ENCODE data around the gene HS2ST1. TPM values are rescaled to one million over a fixed set of nuclear protein-coding genes. Genes with fewer than 3 reads are reported as not detected.
A peak's percentile ranks its signal among the peaks of the same experiment; 100 is the strongest.

HS2ST1 gene
- total and polyA plus RNA-seq, 2 donors (not counting 1 experiment from before 2014, with no cell fraction given), result 19.2 to 22.5 TPM

DNA sequence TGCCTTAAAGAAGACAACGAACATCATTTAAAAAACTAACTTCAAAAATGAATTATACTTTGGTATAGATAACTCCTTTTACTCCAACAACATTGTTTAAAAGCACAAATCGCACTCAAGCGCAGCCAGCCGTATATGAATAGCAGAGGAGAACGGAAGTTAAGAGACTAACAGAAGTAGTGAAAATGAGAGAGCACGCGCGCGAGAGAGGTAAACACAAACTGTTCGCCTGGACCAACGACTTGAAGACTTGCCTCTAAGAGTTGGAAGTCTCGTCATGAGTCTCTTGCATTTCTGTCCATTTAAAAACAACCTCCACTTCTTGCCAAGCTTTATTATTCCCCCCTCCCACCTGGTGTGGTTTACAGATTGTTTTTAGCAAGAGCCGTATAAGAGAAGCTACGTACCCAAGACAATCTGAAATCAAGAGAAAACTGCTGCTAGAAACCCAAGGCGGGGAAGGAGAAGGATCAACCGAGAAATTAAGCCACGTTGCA is 988 bp upstream of the HS2ST1 start:
- Histone ChIP-seq H3K27me3 (ENCODE audit: control insufficient read depth, insufficient read depth, low read length) (no peaks in the 10 kb centered on the region), H3K27ac (ENCODE audit: insufficient read depth, low read length) (peak overlapping the region; percentile 96), H3K4me1 (ENCODE audit: control insufficient read depth, extremely low read depth, insufficient read depth, low read length) (peaks cover 5% of the 10 kb centered on the region), H3K9ac (ENCODE audit: insufficient read depth, low read length) (peak overlapping the region; percentile 93), H2AFZ (ENCODE audit: low read length) (peak overlapping the region; percentile 96), H3K79me2 (ENCODE audit: control insufficient read depth, insufficient read depth, low read length) (peaks cover 80% of the 10 kb centered on the region), H3K4me2 (ENCODE audit: extremely low read depth, insufficient read depth, low read length) (peak overlapping the region; percentile 94), H3K36me3 (ENCODE audit: control insufficient read depth, insufficient read depth, low read length) (no peaks in the 10 kb centered on the region), H3K4me3 (replicated peaks in 1 of 4; ENCODE audit: control extremely low read depth in 1 of 4, insufficient read depth in 1 of 4, low read depth in 3 of 4, low read length in 4 of 4) (peak overlapping the region; percentile 78 to 94 (median 88)), H4K20me1 (ENCODE audit: control insufficient read depth, extremely low read depth, insufficient read depth, low read length) (peaks cover 1% of the 10 kb centered on the region), H3K9me3 (ENCODE audit: control insufficient read depth, insufficient read depth, low read depth, low read length) (no peaks in the 10 kb centered on the region)
- no peak for DNase-seq (ENCODE audit: low read depth in 2 of 2)
- TF ChIP-seq CTCF (conservative IDR thresholded peaks at IDR 0.05 in 1 of 2, IDR thresholded peaks at IDR 0.05 in 1 of 2; ENCODE audit: low read depth in 1 of 2, low read length in 2 of 2) (no peak), EZH2 (IDR thresholded peaks at IDR 0.05; ENCODE audit: low read length, missing control alignments) (no peak)

DNA sequence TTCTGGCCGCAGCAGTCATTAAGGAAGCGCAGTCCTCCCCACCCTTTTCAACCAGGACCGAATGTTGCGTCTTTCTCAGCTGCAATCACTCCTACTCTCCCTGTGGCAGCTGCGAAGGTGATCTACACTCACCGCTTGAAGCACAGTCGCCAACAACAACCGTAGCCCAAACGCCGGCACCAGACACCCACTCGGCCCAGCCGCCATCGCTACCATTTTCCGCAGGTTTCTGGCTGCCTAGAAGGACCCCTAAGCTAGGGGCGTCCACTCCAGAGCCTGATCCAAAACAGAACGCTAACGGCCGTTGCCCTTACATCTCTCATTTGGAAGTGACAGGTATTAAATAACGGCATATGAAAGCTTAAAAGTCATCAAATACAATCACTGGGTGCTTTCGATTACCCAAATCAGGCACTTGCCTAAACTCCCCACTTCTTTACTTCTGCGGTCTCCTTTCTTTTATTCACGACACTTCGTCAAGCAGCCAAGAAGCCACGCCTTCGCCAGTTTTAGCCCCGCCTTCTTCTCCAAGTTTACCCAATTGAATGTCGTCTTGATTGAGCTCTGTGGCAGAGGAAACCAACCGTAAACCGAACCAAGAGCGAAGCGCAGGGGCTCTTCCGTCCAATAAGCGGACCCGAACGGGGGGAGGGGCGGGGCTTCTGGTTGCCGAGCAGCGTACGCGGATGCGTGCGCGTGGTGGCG is 387 bp upstream of the HS2ST1 start, which contains the start of gene SELENOF:
Gene SELENOF, minus strand, starts transcription at position 231 of the 705 bp plus-strand sequence. Its CDS starts 15 bp downstream, at position 216.
- peak within 1 kb of the TSS; percentile 94 for H3K4me2 ChIP-seq (ENCODE audit: extremely low read depth, insufficient read depth, low read length)
- TF ChIP-seq EZH2 (IDR thresholded peaks at IDR 0.05; ENCODE audit: low read length, missing control alignments), result no peak
- no peak for TF ChIP-seq CTCF (conservative IDR thresholded peaks at IDR 0.05 in 1 of 2, IDR thresholded peaks at IDR 0.05 in 1 of 2; ENCODE audit: low read depth in 1 of 2, low read length in 2 of 2)
- H3K4me3 ChIP-seq (replicated peaks in 1 of 4; ENCODE audit: control extremely low read depth in 1 of 4, insufficient read depth in 1 of 4, low read depth in 3 of 4, low read length in 4 of 4), result peak within 1 kb of the TSS; percentile 85 to 98 (median 93)
- H3K36me3 ChIP-seq (ENCODE audit: control insufficient read depth, insufficient read depth, low read length), result no peaks in the 10 kb centered on the region
- H2AFZ ChIP-seq (ENCODE audit: low read length), result peak within 1 kb of the TSS; percentile 96
- peaks cover 5% of the 10 kb centered on the region for H3K4me1 ChIP-seq (ENCODE audit: control insufficient read depth, extremely low read depth, insufficient read depth, low read length)
- DNase-seq (ENCODE audit: low read depth in 2 of 2), result peak; percentile 100
- peaks cover 76% of the 10 kb centered on the region for H3K79me2 ChIP-seq (ENCODE audit: control insufficient read depth, insufficient read depth, low read length)
- H3K27me3 ChIP-seq (ENCODE audit: control insufficient read depth, insufficient read depth, low read length), result no peaks in the 10 kb centered on the region
- peaks cover 1% of the 10 kb centered on the region for H4K20me1 ChIP-seq (ENCODE audit: control insufficient read depth, extremely low read depth, insufficient read depth, low read length)
- no peaks in the 10 kb centered on the region for H3K9me3 ChIP-seq (ENCODE audit: control insufficient read depth, insufficient read depth, low read depth, low read length)
- H3K9ac ChIP-seq (ENCODE audit: insufficient read depth, low read length), result peak within 1 kb of the TSS; percentile 93
- H3K27ac ChIP-seq (ENCODE audit: insufficient read depth, low read length), result peak within 1 kb of the TSS; percentile 96

DNA sequence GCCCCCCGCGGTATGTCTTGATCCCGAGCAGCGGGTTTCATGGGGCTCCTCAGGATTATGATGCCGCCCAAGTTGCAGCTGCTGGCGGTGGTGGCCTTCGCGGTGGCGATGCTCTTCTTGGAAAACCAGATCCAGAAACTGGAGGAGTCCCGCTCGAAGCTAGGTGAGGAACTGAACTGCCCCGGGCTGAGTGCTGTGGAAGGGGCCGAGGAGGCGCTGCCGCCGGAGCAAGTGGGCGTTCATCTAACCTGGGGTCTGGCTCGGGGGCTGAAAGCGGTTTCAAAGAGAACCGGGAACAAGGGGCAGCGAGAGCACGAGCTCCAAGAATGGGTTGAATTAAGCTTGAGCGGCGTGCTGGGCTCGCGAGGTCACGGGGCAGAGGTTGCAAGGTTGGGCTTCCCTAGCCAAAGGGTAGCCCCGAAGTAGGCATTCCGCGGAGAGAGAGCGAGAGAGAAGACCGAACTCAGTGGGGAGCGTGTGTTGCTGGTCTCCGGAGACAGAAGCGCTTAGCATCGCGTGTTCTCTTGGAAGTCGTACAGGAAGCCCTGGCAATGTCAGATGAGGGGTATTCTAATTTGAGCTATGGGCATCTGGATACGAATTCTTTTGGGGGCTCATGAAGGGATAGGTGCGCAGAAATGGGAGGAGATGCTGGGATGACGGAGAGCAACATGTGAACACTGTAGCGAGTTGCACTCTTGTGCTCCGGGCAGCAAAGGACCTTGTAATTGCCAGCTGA is 732 bp downstream of the HS2ST1 start:
- peaks cover 66% of the 10 kb centered on the region for H3K79me2 ChIP-seq (ENCODE audit: control insufficient read depth, insufficient read depth, low read length)
- peak; percentile 66 to 69 for DNase-seq (ENCODE audit: low read depth in 2 of 2)

More for the DNA sequence above, 732 bp downstream of the HS2ST1 start:
- H3K9me3 ChIP-seq (ENCODE audit: control insufficient read depth, insufficient read depth, low read depth, low read length), result no peaks in the 10 kb centered on the region
- peak overlapping the region; percentile 85 to 98 (median 93) for H3K4me3 ChIP-seq (replicated peaks in 1 of 4; ENCODE audit: control extremely low read depth in 1 of 4, insufficient read depth in 1 of 4, low read depth in 3 of 4, low read length in 4 of 4)
- H3K9ac ChIP-seq (ENCODE audit: insufficient read depth, low read length), result peak overlapping the region; percentile 70
- peak overlapping the region; percentile 79 for H3K27ac ChIP-seq (ENCODE audit: insufficient read depth, low read length)
- H3K4me1 ChIP-seq (ENCODE audit: control insufficient read depth, extremely low read depth, insufficient read depth, low read length), result peaks cover 5% of the 10 kb centered on the region
- no peaks in the 10 kb centered on the region for H3K36me3 ChIP-seq (ENCODE audit: control insufficient read depth, insufficient read depth, low read length)
- no peak for TF ChIP-seq EZH2 (IDR thresholded peaks at IDR 0.05; ENCODE audit: low read length, missing control alignments)
- TF ChIP-seq CTCF (conservative IDR thresholded peaks at IDR 0.05 in 1 of 2, IDR thresholded peaks at IDR 0.05 in 1 of 2; ENCODE audit: low read depth in 1 of 2, low read length in 2 of 2), result no peak
- peak overlapping the region; percentile 71 for H3K4me2 ChIP-seq (ENCODE audit: extremely low read depth, insufficient read depth, low read length)
- H3K27me3 ChIP-seq (ENCODE audit: control insufficient read depth, insufficient read depth, low read length), result no peaks in the 10 kb centered on the region
- H4K20me1 ChIP-seq (ENCODE audit: control insufficient read depth, extremely low read depth, insufficient read depth, low read length), result peaks cover 1% of the 10 kb centered on the region
- peak overlapping the region; percentile 91 for H2AFZ ChIP-seq (ENCODE audit: low read length)
